Measurements from ENCODE around the gene EGFLAM.

The EGFLAM gene

GRCh38 chr5:38347040-38347763, 88.8 kb downstream of the EGFLAM start:
- POLR2A ChIA-PET, result no interaction called here
- H3K36me3 ChIP-seq (ENCODE audit: control insufficient read depth in 4 of 4, insufficient read depth in 4 of 4, low read length in 3 of 4), result no peaks in the 10 kb centered on the region
- no peaks in the 10 kb centered on the region for H3K9me3 ChIP-seq (ENCODE audit: control extremely low read depth in 1 of 5, control insufficient read depth in 4 of 5, insufficient read depth in 2 of 5, low read depth in 1 of 5, low read length in 4 of 5)
- CTCF ChIA-PET, result no interaction called here
- H3K27ac ChIP-seq (ENCODE audit: insufficient read depth in 1 of 2, low read depth in 1 of 2, low read length in 2 of 2, poor library complexity in 1 of 2, severe bottlenecking in 2 of 2), result no peak overlapping the region
- H3K4me1 ChIP-seq (ENCODE audit: control extremely low read depth in 1 of 4, control insufficient read depth in 4 of 4, insufficient read depth in 4 of 4, low read length in 3 of 4), result no peaks in the 10 kb centered on the region
- no peak for DNase-seq
- H3K27me3 ChIP-seq (replicated peaks in 2 of 5; ENCODE audit: control insufficient read depth in 4 of 5, insufficient read depth in 5 of 5, low read length in 4 of 5), result peaks cover 0 to 8% (median 2%) of the 10 kb centered on the region in 5 experiments
- 100% methylated on average over 5 of the region's 6 CpGs for WGBS (ENCODE audit: insufficient coverage)
- no peak overlapping the region for H3K4me3 ChIP-seq (ENCODE audit: control insufficient read depth in 1 of 7, extremely low read depth in 1 of 7, insufficient read depth in 4 of 7, low read depth in 2 of 7, low read length in 6 of 7)

DNA sequence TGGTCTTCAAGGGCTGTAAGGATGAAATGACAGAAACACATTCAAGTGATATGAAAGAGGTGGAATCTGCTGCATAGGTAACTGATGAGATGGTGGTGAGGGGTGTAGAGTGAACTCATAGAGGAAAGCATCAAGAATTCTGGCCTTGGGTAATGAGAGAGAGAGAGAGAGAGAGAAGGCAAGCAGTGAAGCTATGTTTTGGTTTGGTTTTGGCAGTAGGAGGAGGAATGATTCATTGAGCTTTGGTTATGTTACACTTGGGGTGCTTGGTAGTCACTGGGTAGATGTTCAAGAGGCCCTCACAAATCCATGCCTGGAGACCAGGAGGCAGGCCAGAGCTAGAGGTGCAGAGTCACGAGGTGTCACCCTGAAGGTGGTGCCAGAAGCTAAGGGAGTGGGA, 89.5 kb downstream of the EGFLAM start:
- H3K27ac ChIP-seq (ENCODE audit: insufficient read depth in 1 of 2, low read depth in 1 of 2, low read length in 2 of 2, poor library complexity in 1 of 2, severe bottlenecking in 2 of 2), result no peak overlapping the region
- ChIA-PET POLR2A (no interaction called here), CTCF (no interaction called here)
- DNase-seq, result no peak
- no peaks in the 10 kb centered on the region for H3K36me3 ChIP-seq (ENCODE audit: control insufficient read depth in 4 of 4, insufficient read depth in 4 of 4, low read length in 3 of 4)
- H3K4me1 ChIP-seq (ENCODE audit: control extremely low read depth in 1 of 4, control insufficient read depth in 4 of 4, insufficient read depth in 4 of 4, low read length in 3 of 4), result no peaks in the 10 kb centered on the region
- H3K4me3 ChIP-seq (ENCODE audit: control insufficient read depth in 1 of 7, extremely low read depth in 1 of 7, insufficient read depth in 4 of 7, low read depth in 2 of 7, low read length in 6 of 7), result no peak overlapping the region
- H3K27me3 ChIP-seq (replicated peaks in 2 of 5; ENCODE audit: control insufficient read depth in 4 of 5, insufficient read depth in 5 of 5, low read length in 4 of 5), result peaks cover 0 to 8% (median 2%) of the 10 kb centered on the region in 5 experiments
- no peaks in the 10 kb centered on the region for H3K9me3 ChIP-seq (ENCODE audit: control extremely low read depth in 1 of 5, control insufficient read depth in 4 of 5, insufficient read depth in 2 of 5, low read depth in 1 of 5, low read length in 4 of 5)
- 100% methylated on average over 1 of the region's 1 CpG for WGBS (ENCODE audit: insufficient coverage)

GRCh38 chr5:38360323-38361061, 102.1 kb downstream of the EGFLAM start:
- no peak for DNase-seq
- CTCF ChIA-PET, result no interaction called here
- no peak overlapping the region for H3K27ac ChIP-seq (ENCODE audit: insufficient read depth in 1 of 2, low read depth in 1 of 2, low read length in 2 of 2, poor library complexity in 1 of 2, severe bottlenecking in 2 of 2)
- WGBS (ENCODE audit: insufficient coverage), result 93% methylated on average over 2 of the region's 11 CpGs
- H3K27me3 ChIP-seq (replicated peaks in 2 of 5; ENCODE audit: control insufficient read depth in 4 of 5, insufficient read depth in 5 of 5, low read length in 4 of 5), result peaks cover 0 to 9% (median 0%) of the 10 kb centered on the region in 5 experiments
- no peaks in the 10 kb centered on the region for H3K9me3 ChIP-seq (ENCODE audit: control extremely low read depth in 1 of 5, control insufficient read depth in 4 of 5, insufficient read depth in 2 of 5, low read depth in 1 of 5, low read length in 4 of 5)
- POLR2A ChIA-PET, result no interaction called here
- no peaks in the 10 kb centered on the region for H3K36me3 ChIP-seq (ENCODE audit: control insufficient read depth in 4 of 4, insufficient read depth in 4 of 4, low read length in 3 of 4)
- H3K4me1 ChIP-seq (ENCODE audit: control extremely low read depth in 1 of 4, control insufficient read depth in 4 of 4, insufficient read depth in 4 of 4, low read length in 3 of 4), result no peaks in the 10 kb centered on the region
- no peak overlapping the region for H3K4me3 ChIP-seq (ENCODE audit: control insufficient read depth in 1 of 7, extremely low read depth in 1 of 7, insufficient read depth in 4 of 7, low read depth in 2 of 7, low read length in 6 of 7)

DNA sequence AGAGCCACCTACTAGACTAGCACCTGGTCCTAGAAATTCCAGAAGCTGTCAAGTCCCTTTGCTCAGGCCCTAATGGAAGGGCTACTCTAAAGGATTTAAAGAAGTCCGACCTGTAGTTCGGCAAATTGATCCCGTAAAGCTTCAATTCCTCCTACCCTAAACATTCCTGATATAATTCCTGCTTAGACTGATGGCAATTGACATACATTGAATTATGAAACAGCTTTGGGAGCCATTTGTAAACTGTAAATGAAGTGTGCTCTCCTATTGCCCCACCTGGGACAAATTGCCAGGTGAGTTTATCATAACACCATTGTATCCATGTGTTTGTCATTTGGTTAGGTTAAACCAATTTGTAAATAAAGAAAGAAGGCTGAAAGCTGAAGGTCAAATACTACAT, 104.4 kb downstream of the EGFLAM start:
- H3K4me1 ChIP-seq (ENCODE audit: control extremely low read depth in 1 of 4, control insufficient read depth in 4 of 4, insufficient read depth in 4 of 4, low read length in 3 of 4), result no peaks in the 10 kb centered on the region
- no peaks in the 10 kb centered on the region for H3K9me3 ChIP-seq (ENCODE audit: control extremely low read depth in 1 of 5, control insufficient read depth in 4 of 5, insufficient read depth in 2 of 5, low read depth in 1 of 5, low read length in 4 of 5)
- ChIA-PET CTCF (interaction anchor here (1.0 to 1.3 kb wide), 2 partner anchors 14 to 20 kb away, joined by 3 read pairs; no protein-coding TSS in a partner anchor), POLR2A (no interaction called here)
- peaks cover 0 to 15% (median 0%) of the 10 kb centered on the region in 5 experiments for H3K27me3 ChIP-seq (replicated peaks in 2 of 5; ENCODE audit: control insufficient read depth in 4 of 5, insufficient read depth in 5 of 5, low read length in 4 of 5)
- no CpG with 5 or more reads among the region's 3 CpGs for WGBS (ENCODE audit: insufficient coverage)
- no peak for DNase-seq
- H3K27ac ChIP-seq (ENCODE audit: insufficient read depth in 1 of 2, low read depth in 1 of 2, low read length in 2 of 2, poor library complexity in 1 of 2, severe bottlenecking in 2 of 2), result no peak overlapping the region
- no peak overlapping the region for H3K4me3 ChIP-seq (ENCODE audit: control insufficient read depth in 1 of 7, extremely low read depth in 1 of 7, insufficient read depth in 4 of 7, low read depth in 2 of 7, low read length in 6 of 7)
- H3K36me3 ChIP-seq (ENCODE audit: control insufficient read depth in 4 of 4, insufficient read depth in 4 of 4, low read length in 3 of 4), result no peaks in the 10 kb centered on the region

GRCh38 chr5:38364825-38365224, 106.5 kb downstream of the EGFLAM start:
- no peaks in the 10 kb centered on the region for H3K9me3 ChIP-seq (ENCODE audit: control extremely low read depth in 1 of 5, control insufficient read depth in 4 of 5, insufficient read depth in 2 of 5, low read depth in 1 of 5, low read length in 4 of 5)
- no peaks in the 10 kb centered on the region for H3K36me3 ChIP-seq (ENCODE audit: control insufficient read depth in 4 of 4, insufficient read depth in 4 of 4, low read length in 3 of 4)
- peaks cover 0 to 16% (median 0%) of the 10 kb centered on the region in 5 experiments for H3K27me3 ChIP-seq (replicated peaks in 2 of 5; ENCODE audit: control insufficient read depth in 4 of 5, insufficient read depth in 5 of 5, low read length in 4 of 5)
- ChIA-PET CTCF (no interaction called here), POLR2A (no interaction called here)
- WGBS (ENCODE audit: insufficient coverage), result 91% methylated on average over 1 of the region's 2 CpGs
- H3K4me1 ChIP-seq (ENCODE audit: control extremely low read depth in 1 of 4, control insufficient read depth in 4 of 4, insufficient read depth in 4 of 4, low read length in 3 of 4), result peaks cover 0 to 11% (median 2%) of the 10 kb centered on the region in 4 experiments
- H3K4me3 ChIP-seq (ENCODE audit: control insufficient read depth in 1 of 7, extremely low read depth in 1 of 7, insufficient read depth in 4 of 7, low read depth in 2 of 7, low read length in 6 of 7), result no peak overlapping the region
- DNase-seq, result no peak
- no peak overlapping the region for H3K27ac ChIP-seq (ENCODE audit: insufficient read depth in 1 of 2, low read depth in 1 of 2, low read length in 2 of 2, poor library complexity in 1 of 2, severe bottlenecking in 2 of 2)

DNA sequence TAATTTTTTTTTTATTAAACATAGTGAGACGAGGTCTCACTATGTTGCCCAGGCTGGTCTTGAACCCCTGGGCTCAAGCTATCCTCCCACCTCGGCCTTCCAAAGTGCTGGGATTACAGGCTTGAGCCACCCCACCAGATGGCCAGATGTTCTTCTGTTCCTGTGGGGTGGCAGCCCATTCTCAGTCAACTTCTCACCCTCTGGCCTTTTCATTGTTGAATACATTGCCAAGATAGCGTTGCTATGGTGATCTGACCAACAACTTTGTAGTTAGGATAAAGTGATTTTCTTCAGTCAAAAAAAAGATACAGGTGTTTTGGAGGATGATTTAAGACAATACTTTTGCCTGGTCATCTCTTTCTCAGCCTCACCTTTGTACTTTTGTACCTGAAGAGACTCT, 109.1 kb downstream of the EGFLAM start:
- H3K9me3 ChIP-seq (ENCODE audit: control extremely low read depth in 1 of 5, control insufficient read depth in 4 of 5, insufficient read depth in 2 of 5, low read depth in 1 of 5, low read length in 4 of 5), result no peaks in the 10 kb centered on the region
- H3K36me3 ChIP-seq (ENCODE audit: control insufficient read depth in 4 of 4, insufficient read depth in 4 of 4, low read length in 3 of 4), result no peaks in the 10 kb centered on the region
- WGBS (ENCODE audit: insufficient coverage), result 33% methylated on average over 1 of the region's 3 CpGs
- no peak overlapping the region for H3K4me3 ChIP-seq (ENCODE audit: control insufficient read depth in 1 of 7, extremely low read depth in 1 of 7, insufficient read depth in 4 of 7, low read depth in 2 of 7, low read length in 6 of 7)
- peaks cover 0 to 11% (median 2%) of the 10 kb centered on the region in 4 experiments for H3K4me1 ChIP-seq (ENCODE audit: control extremely low read depth in 1 of 4, control insufficient read depth in 4 of 4, insufficient read depth in 4 of 4, low read length in 3 of 4)
- no peak overlapping the region for H3K27ac ChIP-seq (ENCODE audit: insufficient read depth in 1 of 2, low read depth in 1 of 2, low read length in 2 of 2, poor library complexity in 1 of 2, severe bottlenecking in 2 of 2)
- POLR2A ChIA-PET, result no interaction called here
- peaks cover 0 to 28% (median 0%) of the 10 kb centered on the region in 5 experiments for H3K27me3 ChIP-seq (replicated peaks in 2 of 5; ENCODE audit: control insufficient read depth in 4 of 5, insufficient read depth in 5 of 5, low read length in 4 of 5)
- CTCF ChIA-PET, result no interaction called here
- no peak for DNase-seq

GRCh38 chr5:38367966-38368365, 109.6 kb downstream of the EGFLAM start:
- POLR2A ChIA-PET, result no interaction called here
- Histone ChIP-seq H3K9me3 (ENCODE audit: control extremely low read depth in 1 of 5, control insufficient read depth in 4 of 5, insufficient read depth in 2 of 5, low read depth in 1 of 5, low read length in 4 of 5) (no peaks in the 10 kb centered on the region), H3K27me3 (replicated peaks in 2 of 5; ENCODE audit: control insufficient read depth in 4 of 5, insufficient read depth in 5 of 5, low read length in 4 of 5) (peaks cover 0 to 28% (median 0%) of the 10 kb centered on the region in 5 experiments), H3K4me3 (ENCODE audit: control insufficient read depth in 1 of 7, extremely low read depth in 1 of 7, insufficient read depth in 4 of 7, low read depth in 2 of 7, low read length in 6 of 7) (no peak overlapping the region), H3K4me1 (ENCODE audit: control extremely low read depth in 1 of 4, control insufficient read depth in 4 of 4, insufficient read depth in 4 of 4, low read length in 3 of 4) (peaks cover 0 to 11% (median 2%) of the 10 kb centered on the region in 4 experiments), H3K27ac (ENCODE audit: insufficient read depth in 1 of 2, low read depth in 1 of 2, low read length in 2 of 2, poor library complexity in 1 of 2, severe bottlenecking in 2 of 2) (no peak overlapping the region), H3K36me3 (ENCODE audit: control insufficient read depth in 4 of 4, insufficient read depth in 4 of 4, low read length in 3 of 4) (no peaks in the 10 kb centered on the region)
- DNase-seq, result no peak
- CTCF ChIA-PET, result no interaction called here
- WGBS (ENCODE audit: insufficient coverage), result no CpG with 5 or more reads among the region's 5 CpGs
